IPS DF 4.7 (cell line): ENCODE data around the gene TRAP1.
"Not testable (repeated sequence)": the region's sequence is repeated elsewhere in the genome, so short reads cannot be mapped to it uniquely, and the experiment has no call there.

Experiments
- DNase-seq: peaks from one replicate; pipeline ENCODE4 v3.0.0-alpha.2; 2013; ENCODE audit warnings: low spot score; ENCODE audit errors: extremely low read depth

The TRAP1 gene

DNA sequence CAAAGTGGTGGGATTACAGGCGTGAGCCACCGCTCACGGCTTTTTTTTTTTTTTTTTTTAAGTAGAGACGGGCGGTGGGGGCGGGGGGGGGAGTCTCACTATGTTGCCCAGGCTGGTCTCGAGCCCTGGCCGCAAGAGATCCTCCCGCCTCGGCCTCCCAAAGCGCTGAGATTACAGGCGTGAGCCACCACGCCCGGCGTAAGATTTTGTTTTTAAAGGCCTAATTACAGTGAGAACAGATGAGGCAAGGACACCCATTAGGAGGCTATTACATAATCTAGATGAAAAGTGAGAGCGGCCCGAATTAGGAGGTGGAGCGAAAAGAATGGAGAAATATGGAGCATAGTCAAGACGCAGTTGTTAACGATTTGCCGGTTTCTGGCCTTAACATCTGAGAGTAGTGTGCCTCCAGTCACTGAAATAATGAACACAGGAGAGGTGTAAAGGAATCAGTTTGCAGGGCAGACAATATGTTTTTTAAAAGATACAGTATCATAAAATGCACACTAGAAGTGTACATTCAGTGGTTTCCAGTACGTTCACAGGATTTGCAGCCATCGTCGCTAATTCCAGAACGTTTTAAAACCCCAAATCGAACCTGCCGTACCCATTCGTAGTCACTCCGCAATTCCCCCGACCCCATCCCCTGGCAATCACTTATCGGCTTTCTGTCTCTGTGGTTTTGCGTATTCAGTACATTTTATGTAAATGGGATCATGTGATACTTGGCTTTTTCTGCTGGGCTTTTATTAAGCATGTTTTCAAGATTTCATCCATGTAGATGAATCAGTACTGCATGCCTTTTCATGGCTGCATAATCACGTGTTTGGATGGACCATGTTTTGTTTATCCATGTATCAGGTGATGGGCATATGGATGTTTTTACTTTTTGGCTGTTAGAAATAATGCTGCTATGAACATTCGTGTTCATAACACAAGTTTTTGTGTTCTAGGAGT, 104.5 kb downstream of the TRAP1 start:
- DNase-seq: no peak

DNA sequence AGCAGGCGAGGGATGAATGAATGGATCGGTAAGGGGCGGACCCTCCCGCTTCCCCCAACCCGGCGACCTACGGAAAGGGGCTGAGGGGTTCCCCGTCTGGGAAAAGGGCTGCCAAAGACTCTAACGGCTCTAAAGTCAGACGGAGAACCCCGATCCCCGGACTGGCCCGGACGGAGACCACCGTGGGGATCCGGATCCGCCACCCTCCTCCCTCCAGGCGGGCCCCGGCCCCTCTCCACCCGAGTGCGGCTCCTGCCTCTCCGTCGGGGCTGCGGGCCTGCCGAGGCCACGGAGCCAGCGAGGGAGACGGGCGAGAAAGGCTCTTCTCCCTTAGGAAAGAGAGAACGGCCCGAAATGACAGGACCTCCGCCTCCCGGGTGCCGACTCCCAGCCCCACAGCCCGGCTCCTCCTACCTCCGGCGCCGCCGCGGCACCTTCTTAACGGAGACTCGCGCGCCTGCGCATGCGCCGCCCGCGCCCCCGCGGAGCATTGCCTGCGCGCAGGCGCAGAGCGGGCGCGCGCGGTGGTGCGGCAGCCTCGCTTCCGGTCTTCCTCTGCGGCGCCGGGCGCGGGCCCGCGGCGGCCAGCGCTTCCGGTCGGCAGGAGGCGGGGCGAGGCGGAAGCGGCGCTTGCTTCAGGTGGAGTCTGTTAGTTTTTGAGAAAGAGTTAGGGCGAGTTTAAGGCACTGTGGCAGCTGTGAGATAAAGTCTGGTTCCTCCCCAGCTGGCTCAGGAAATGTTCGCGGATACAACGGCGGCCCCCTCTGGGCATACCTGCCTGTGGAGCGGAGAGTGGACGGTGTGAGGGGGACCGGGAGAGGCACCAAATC, 106.0 kb downstream of the TRAP1 start, which contains the start of gene SLX4:
Gene SLX4 (minus strand): TSS at position 461 of the 830 bp plus-strand sequence. CDS start 2,642 bp downstream, outside the sequence.
- DNase-seq: peak; percentile 44

DNA sequence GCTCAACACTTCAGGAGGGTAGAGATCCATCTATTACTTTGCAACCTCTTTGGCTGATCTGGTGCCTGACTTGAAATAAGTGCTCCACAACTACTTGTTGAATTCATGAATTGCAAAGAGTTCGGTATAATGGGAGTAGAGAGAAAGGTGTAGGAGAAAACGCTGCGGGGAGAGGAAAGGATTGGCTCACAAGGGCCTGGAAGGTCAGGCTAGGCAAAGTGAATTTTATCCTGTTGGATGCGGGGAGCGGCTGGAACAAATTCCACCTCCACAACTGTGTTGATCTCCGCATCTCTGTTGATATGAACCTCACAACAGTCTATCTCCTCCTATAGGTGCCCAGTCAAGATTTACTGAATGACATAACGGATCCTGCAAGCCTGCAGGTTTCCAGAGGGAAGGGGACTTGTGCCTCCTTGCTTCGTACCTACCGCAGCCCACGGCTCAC, 106.6 kb downstream of the TRAP1 start:
- DNase-seq: no peak

DNA sequence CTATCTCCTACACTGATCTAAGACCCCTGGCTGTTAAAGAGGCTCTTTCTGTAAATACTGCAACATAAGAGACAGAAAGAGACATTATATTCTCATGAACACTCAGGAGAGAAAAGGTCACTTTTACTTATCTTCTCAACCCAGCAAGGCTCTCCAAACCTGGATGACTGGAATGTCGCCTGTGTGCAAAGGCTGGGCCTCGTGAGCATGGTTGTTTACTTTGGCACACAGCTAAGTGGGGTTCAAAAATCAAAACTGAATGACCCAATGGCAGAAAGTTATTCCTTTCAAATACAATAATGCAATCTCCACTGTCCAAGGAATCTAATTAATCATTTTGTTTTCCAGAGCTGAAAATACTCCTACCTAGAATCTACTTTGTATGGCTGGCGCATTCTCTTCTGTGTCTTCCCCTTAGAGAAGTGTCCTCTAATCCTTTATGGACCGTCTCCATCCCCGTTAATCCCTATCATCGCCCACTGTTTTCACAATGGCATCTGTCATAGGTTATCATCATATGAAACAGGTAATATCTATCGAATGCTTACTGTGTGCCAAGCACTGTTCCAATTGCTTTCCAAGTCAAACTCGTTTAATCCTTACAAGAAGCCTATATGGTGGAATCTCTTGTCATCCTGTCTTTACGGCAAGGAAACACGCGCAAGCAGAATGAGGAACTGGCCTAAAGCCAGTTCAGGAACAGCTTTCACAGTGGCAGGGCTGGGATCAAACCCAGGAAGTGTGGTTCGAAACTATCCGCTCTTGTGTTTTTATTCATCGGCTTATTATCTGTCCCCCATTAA, 107.2 kb downstream of the TRAP1 start:
- DNase-seq: no peak

DNA sequence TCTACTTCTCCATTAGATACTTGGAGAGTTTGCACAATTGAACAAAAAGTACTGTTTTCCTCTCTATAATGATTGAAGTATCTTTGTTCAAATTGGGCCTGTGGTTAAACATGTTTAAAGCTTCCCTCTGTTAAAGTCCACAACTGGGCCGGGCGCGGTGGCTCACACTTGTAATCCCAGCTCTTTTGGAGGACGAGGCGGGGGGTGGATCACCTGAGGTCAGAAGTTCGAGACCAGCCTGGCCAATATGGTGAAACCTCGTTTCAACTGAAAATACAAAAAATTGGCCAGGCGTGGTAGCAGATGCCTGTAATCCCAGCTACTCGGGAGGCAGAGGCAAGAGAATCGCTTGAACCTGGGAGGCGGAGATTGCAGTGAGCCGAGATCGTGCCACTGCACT, 108.3 kb downstream of the TRAP1 start:
- DNase-seq: not testable (repeated sequence)

DNA sequence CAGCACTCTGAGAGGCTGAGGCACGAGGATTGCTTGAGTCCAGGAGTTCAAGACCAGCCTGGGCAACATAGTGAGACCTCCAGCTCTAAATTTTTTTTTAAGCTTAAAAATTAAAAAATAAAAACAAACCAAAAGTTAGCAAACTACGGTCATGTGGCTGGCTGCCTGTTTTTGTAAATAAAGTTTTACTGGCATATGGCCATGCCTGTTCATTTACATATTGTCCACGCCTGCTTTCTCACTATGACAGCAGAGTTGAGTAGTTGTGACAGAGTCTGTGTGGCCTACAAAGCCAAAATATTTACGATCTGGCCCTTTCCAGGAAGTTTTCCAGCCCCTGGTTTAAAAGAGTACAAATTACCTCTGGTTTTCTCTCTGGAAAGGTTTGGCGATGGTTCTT, 109.3 kb downstream of the TRAP1 start:
- no peak for DNase-seq
